HG03565 (cell line): ENCODE results near the gene RBBP8NL.

ENCODE experiments used
- ATAC-seq: cut with Tn5 transposase; IDR thresholded peaks from one replicate; pipeline ENCODE4 v1.9.1; 2021; ENCODE audit warnings: mild to moderate bottlenecking, moderate library complexity; ENCODE audit not compliant: unreplicated experiment

RBBP8NL gene

GRCh38 chr20:62462976-62463592 is 35.7 kb upstream of the RBBP8NL start:
- ATAC-seq: no peak

GRCh38 chr20:62461834-62462233 is 34.5 kb upstream of the RBBP8NL start:
- no peak for ATAC-seq

GRCh38 chr20:62461157-62461556 is 33.8 kb upstream of the RBBP8NL start:
- ATAC-seq: no peak

- ATAC-seq: no peak
These were observed 33.3 kb upstream of the RBBP8NL start for GRCh38 chr20:62460678-62461077.

GRCh38 chr20:62459488-62459887 is 32.1 kb upstream of the RBBP8NL start:
- no peak for ATAC-seq

- no peak for ATAC-seq
These were observed 31.2 kb upstream of the RBBP8NL start for GRCh38 chr20:62458275-62459251.

- ATAC-seq: no peak
These were observed 30.5 kb upstream of the RBBP8NL start for GRCh38 chr20:62457831-62458230.

GRCh38 chr20:62457098-62457497 is 29.8 kb upstream of the RBBP8NL start:
- ATAC-seq: no peak

GRCh38 chr20:62455929-62456328 is 28.6 kb upstream of the RBBP8NL start:
- ATAC-seq: no peak

- ATAC-seq: no peak
These were observed 27.7 kb upstream of the RBBP8NL start for GRCh38 chr20:62454904-62455636.

- no peak for ATAC-seq
These were observed 26.0 kb upstream of the RBBP8NL start for GRCh38 chr20:62453186-62453808.

- ATAC-seq: no peak
These were observed 25.2 kb upstream of the RBBP8NL start for GRCh38 chr20:62452475-62453095.

GRCh38 chr20:62451970-62452369 is 24.6 kb upstream of the RBBP8NL start:
- ATAC-seq: no peak

- no peak for ATAC-seq
These were observed 23.9 kb upstream of the RBBP8NL start for GRCh38 chr20:62451156-62451767.

GRCh38 chr20:62449951-62450691 is 22.8 kb upstream of the RBBP8NL start:
- no peak for ATAC-seq

GRCh38 chr20:62448788-62449187 is 21.4 kb upstream of the RBBP8NL start:
- no peak for ATAC-seq

GRCh38 chr20:62448038-62448437 is 20.7 kb upstream of the RBBP8NL start:
- no peak for ATAC-seq

GRCh38 chr20:62446888-62447869 is 19.8 kb upstream of the RBBP8NL start:
- ATAC-seq: no peak
